A204.1 (cell line): ENCODE data around the gene RNU5D-1.

Experiments used
- FAIRE-seq: peaks from 2 replicates; lab custom pipeline; 2012; peaks lifted over from hg19 to GRCh38; lab: Jason Lieb, UNC

The RNU5D-1 gene

DNA sequence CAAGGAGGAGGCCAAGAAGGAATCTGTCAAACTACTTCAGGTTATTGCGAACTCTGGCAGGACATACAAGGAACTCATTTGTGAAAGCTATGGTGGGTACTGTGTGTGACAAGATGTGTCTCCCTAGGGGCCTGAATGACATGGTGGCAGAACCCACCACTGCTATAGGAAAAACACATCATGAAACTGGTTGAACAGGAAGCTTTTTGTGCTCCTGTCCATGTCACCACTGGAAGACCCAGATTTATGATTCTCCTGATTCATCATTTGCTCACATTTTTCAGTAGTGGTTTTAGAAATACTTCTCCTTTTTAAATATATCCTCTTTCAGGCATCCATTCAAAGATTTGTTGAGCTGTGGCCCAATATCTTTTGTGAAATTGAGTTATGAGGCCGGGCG is 32.8 kb downstream of the RNU5D-1 start:
- FAIRE-seq, result no peak

DNA sequence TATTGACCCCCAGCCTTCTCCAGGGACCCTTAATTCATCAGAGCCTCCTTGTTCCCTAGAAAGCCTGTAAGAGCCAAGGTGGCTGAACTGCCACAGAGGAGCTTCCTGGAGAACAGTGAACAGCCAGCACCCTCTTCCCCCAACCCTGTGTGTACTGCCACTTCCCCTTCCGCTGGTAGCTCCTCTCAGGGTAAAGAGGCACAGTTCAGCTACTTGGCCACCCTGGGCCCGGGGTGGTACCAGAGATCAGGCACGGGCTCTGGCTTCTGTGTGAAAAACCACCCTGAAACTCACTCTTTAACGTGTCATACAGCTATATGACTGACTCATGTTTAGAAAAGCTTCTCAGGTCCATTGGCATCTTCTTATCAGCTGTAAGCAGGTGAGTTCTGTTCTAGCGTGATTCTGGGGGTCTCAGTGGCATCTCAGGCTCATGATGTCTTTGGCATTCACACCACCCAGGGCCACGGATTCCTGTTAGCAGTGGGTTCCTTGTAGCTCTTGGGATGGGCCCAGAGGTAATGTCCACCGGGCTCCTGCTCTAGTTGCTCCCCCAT is 34.1 kb downstream of the RNU5D-1 start:
- FAIRE-seq, result no peak

DNA sequence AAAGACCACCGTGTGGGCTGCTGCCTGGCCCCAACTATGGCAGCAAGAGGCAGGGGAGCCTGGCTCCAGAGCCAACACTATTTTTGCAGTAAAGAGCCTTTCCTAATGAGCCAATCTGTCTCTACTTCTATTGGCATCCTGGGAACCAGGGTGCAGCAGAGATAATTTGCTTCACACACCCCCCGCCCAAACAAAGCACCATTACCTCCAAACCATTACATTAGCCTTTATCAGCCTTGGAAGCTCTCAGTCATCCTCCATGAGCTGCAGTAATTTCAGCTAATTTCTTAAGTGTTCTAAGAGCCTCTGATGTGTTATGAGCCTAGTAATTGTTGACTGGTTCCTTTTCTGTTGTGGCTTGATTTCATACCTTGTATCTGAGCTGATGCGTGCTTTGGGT is 34.9 kb downstream of the RNU5D-1 start:
- no peak for FAIRE-seq

DNA sequence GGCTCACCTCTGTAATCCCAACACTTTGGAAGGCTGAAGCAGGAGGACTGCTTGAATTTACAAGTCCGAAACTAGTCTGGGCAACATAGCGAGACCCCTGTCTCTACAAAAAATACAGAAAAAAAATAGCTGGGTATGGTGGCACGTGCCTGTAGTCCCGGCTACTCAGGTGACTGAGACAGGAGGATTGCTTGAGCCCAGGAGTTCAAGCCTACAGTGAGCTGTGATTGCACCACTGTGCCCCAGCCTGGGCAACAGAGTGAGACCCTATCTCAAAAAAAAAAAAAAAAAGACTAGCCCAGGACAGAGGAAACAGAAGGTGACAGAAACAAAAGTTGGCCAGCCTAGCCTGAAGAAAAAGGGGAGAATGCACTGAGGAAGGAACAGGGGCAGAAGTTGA is 35.3 kb downstream of the RNU5D-1 start:
- FAIRE-seq, result no peak

DNA sequence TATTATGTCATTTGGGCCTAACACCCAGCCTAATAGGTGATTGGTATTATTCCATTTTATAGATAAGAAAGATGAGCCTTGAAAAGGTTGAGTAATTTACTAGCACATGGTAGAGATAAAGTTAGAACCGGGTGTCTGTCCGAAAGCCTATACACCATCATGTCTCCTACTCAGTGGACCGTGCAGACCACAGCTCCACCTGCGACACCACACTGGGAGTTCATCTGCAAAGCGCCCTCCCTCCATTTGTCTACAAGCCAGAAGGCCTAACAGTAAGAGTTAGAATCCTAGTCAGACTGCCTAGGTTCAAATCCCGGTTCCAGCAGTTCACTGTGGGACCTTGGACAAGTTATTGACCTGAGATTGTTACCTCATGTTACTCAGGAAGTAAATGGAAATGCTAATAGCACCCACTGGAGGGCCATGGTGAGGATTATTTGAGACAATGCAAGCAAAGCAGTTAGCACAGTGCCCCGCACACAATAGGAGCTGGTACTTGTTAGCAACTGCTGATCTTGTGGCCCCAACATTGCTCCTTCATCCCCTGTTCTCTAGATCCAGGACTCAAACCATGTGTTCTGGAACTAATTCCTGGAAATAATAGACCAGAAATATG is 36.0 kb downstream of the RNU5D-1 start:
- FAIRE-seq, result no peak

DNA sequence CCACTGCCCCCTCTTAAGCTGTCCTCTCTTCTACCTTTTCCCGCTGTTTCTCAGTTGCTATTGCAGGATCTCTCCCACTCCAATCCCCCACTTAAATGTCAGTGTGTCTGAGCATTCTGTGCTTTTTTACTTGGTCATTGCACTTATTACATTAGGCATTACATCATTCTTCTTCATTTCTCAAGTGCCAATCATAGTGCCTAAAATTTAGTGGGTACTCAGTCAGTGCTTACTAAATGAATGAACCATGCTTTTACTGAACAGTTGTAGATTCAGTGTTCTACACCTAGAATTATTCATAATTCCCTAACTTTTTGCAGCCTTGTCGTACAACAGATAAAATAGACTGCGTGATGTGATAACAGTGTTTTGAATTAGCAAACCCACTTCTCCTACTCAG is 37.1 kb downstream of the RNU5D-1 start:
- no peak for FAIRE-seq

DNA sequence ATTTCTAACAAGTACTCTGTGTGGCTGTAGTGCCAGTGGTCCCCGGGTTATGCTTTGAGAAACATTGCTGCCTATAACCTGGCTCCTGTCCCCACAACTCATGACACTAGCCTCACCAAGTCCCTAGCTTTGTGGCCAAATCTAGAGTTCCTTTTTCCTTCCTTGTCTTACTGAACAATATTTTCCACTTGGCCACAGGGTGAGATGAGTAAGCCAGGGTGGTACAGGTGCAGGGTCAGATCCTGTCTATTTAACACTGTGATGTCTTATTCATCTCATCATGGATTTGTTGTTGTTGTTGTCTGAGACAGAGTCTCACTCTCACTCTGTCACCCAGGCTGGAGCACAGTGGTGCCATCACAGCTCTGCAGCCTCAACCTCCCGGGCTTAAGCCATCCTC is 37.8 kb downstream of the RNU5D-1 start:
- FAIRE-seq, result no peak

DNA sequence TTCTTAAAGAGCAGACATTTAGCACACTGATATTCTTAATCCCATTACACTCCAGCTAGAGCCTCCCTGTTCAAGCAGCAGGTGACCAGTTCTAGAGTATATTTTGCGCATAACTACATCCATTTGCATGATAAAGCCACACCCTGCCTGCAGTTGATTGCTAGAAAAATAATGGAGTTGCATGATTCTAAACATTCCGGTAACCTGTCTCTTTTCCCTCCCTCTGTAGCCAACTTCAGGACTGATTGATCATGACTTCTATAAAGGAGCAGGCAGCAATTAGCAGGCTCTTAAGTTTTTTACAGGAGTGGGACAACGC is 41.6 kb downstream of the RNU5D-1 start:
- no peak for FAIRE-seq

DNA sequence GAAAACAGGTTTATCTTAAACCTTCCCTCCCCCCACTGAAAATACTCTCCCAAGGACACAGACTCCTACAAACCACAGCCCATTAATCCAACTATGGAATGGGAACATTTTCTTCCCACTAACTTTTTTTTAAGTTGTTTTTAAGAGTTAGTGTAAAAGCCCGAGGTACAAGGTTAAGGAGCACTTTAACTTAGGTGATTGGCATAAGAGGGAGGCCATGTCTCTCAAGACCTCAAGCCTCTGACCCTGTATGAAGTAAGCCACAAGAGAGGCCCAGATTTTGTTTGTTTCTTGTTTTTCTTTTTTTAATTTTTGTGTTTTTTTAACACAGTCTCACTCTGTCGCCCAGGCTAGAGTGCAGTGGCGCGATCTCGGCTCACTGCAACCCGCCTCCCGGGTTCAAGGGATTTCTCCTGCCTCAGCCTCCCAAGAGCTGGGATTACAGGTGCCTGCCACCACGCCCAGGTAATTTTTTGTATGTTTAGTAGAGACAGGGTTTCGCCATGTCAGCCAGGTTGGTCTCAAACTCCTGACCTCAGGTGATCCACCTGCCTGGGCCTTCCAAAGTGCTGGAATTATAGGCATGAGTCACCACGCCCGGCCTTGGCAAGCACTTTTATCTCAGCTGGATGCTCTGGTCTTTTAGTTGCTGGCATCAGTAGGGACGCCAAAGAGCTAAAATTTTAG is 42.1 kb downstream of the RNU5D-1 start:
- no peak for FAIRE-seq

DNA sequence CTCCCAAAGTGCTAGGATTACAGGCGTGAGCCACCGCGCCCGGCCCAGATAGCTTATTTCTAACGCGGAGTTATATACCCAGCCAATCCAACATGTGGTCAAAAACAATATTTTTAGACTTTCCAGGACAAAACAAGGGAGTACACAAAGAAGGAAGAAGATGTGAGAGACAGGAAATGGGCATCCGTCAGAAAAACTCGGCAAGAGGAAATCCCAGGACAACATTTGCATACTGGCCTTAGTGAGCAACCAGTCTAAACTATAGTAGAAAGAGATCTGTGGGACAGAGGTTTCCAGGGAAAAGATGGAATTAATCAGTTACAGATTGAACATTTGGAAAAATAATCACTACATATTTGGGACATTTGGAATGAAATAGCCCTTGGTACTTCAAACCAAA is 45.1 kb downstream of the RNU5D-1 start:
- FAIRE-seq, result no peak

DNA sequence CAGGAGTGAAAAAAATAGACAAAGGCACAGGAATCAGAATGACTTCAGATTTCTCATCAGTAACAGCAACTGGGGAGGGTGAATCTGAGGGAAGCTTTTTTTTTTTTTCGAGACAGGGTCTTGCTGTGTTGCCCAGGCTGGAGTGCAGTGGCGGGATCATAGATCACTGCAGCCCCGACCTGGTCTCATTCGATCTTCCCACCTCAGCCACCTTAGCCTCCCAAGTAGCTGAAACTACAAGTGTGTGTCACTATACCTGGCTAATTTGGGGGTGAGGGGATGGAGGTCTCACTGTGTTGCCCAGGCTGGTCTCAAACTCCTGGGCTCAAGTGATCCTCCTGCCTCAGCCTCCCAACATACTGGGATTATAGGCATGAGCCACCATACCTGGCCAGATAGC is 45.8 kb downstream of the RNU5D-1 start:
- FAIRE-seq, result no peak

DNA sequence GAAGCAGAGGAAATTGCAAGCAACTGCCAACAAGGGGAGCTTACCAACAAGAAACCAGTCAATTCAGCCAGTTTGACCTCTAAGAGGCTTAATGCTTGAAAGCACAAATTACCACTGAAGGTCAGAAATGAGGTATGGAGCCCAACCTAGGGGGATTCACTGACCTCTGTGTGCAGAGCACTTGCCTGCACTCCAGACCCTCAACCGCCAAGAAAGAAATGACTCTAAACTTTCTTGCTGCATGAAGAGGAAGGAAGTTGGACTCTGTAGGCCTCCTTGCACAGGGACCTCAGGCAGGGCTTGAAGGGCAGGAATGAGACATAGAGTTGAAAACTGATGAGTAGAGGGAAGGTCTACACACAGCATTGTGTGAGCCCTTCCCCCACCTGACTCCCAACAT is 46.4 kb downstream of the RNU5D-1 start:
- no peak for FAIRE-seq

DNA sequence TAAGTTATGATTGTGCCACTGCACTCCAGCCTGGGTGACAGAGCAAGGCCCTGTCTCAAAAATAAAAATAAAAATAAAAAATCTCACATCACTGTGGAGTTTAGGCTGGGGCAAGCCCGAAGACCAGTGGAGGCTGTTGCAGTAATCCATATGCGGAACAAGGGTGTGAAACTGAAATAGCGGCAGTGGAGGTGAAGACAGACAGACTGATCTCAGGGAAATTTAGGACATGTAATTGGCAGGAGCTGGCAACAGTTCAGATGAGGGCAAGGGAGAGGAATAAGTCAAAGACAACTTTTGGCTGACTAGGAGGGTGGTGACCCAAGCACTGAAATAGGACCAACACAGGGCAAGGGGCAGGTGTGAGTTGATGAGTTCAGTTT is 48.1 kb downstream of the RNU5D-1 start:
- FAIRE-seq, result no peak

DNA sequence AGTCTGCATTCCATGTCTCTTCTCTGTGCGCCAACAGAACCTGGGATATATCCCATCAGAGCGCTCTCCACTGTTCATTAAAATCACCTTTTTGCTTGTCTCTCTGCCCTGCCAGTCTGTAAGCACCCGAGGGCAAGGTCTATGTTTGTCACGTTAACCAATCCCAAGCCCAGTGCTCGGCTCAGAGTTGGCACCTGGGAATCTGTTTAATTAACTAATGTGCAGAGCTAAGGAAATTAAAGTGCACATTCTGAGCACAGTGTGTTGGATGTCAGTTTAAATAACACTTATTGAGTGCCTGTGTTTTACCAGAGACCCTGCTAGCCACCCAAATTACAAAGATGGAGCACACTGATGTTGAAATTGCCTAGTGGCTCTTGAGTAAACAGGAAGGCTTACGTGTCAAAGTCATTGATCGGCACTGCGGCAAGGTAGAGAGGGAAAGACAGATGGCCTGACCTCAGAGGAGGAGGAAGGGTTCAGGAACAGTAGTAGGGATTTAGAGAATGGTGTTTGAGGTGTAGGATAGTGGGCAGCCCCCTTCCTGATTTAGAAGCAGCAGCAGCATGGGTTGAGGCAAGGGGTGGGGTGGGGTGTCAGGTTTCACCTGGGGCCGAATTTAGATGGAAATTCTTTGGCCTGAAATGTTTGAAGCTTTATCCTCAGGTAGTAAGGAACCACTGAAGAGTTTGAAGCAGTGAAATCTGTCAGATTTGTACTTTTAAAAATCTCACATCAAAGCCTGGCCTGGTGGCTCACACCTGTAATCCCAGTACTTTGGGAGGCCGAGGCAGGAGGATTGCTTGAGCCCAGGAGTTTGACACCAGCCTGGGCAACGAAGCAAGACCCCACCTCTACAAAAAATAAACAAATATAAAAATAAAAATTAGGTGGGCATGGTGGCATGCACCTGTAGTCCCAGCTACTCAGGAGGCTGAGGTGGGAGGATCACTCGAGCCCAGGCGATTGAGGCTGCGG is 48.8 kb downstream of the RNU5D-1 start:
- FAIRE-seq, result no peak
